DMS114 treated with DMSO at 0.1 percent for 48 hours (cell line): ENCODE results near the gene MAML2.

ENCODE experiments used
- DNase-seq: peaks from one replicate; lab custom pipeline; 2025; ENCODE audit not compliant: unreplicated experiment; lab: John Stamatoyannopoulos, UW

The MAML2 gene

GRCh38 chr11:96051820-96052219 is 291.2 kb downstream of the MAML2 start:
- DNase-seq, result no peak

GRCh38 chr11:96050435-96051182 is 292.4 kb downstream of the MAML2 start:
- DNase-seq, result no peak

GRCh38 chr11:96049426-96049825 is 293.6 kb downstream of the MAML2 start:
- DNase-seq, result no peak

- DNase-seq, result no peak
Measured at GRCh38 chr11:96045622-96046456, 297.2 kb downstream of the MAML2 start.

- no peak for DNase-seq
Measured at GRCh38 chr11:96044747-96045146, 298.2 kb downstream of the MAML2 start.

GRCh38 chr11:96044311-96044710 is 298.7 kb downstream of the MAML2 start:
- DNase-seq, result no peak

- no peak for DNase-seq
Measured at GRCh38 chr11:96043291-96043690, 299.7 kb downstream of the MAML2 start.

- no peak for DNase-seq
Measured at GRCh38 chr11:96038046-96038445, 304.9 kb downstream of the MAML2 start.

- no peak for DNase-seq
Measured at GRCh38 chr11:96037405-96037949, 305.5 kb downstream of the MAML2 start.

GRCh38 chr11:96036863-96037262 is 306.1 kb downstream of the MAML2 start:
- DNase-seq, result no peak

GRCh38 chr11:96035740-96036078 is 307.3 kb downstream of the MAML2 start:
- no peak for DNase-seq

- no peak for DNase-seq
Measured at GRCh38 chr11:96035031-96035739, 307.8 kb downstream of the MAML2 start.

GRCh38 chr11:96033599-96033998 is 309.4 kb downstream of the MAML2 start:
- no peak for DNase-seq

GRCh38 chr11:96033095-96033494 is 309.9 kb downstream of the MAML2 start:
- DNase-seq, result no peak

GRCh38 chr11:96028746-96029145 is 314.2 kb downstream of the MAML2 start:
- no peak for DNase-seq

- no peak for DNase-seq
Measured at GRCh38 chr11:96027021-96027420, 316.0 kb downstream of the MAML2 start.

GRCh38 chr11:96026310-96026709 is 316.7 kb downstream of the MAML2 start:
- DNase-seq, result no peak

GRCh38 chr11:96024666-96025065 is 318.3 kb downstream of the MAML2 start:
- no peak for DNase-seq

- DNase-seq, result no peak
Measured at GRCh38 chr11:96023275-96023674, 319.7 kb downstream of the MAML2 start.

GRCh38 chr11:96021901-96022650 is 320.9 kb downstream of the MAML2 start:
- DNase-seq, result no peak
